Lower leg skin (tissue), 4 donors: ENCODE results near the gene SCT. TPM values are rescaled to one million over a fixed set of nuclear protein-coding genes. Genes with fewer than 3 reads are reported as not detected.

Source experiments
- DNase-seq, 2 donors: peaks; one replicate each; pipeline ENCODE4 v3.0.0-alpha.2; 2019; ENCODE audit warnings: low spot score in 2 of 2
- H3K4me3 ChIP-seq: fragments of 200-600 bp; sonication (generic); 2 replicates; pipeline ENCODE4 v1.5.1; 2017; ENCODE audit warnings: mild to moderate bottlenecking, low read depth; ENCODE audit not compliant: poor library complexity, severe bottlenecking
- CTCF ChIP-seq, 3 donors: fragments of 450-650 bp; IDR thresholded peaks; one replicate each; pipeline ENCODE4 v1.5.1; 2016; ENCODE audit warnings: antibody characterized with exemption in 3 of 3, mild to moderate bottlenecking in 3 of 3, moderate library complexity in 2 of 3
- POLR2A ChIP-seq, 2 donors: fragments of 450-650 bp; IDR thresholded peaks; one replicate each; pipeline ENCODE4 v1.6.1; 2016 to 2017; ENCODE audit warnings: antibody characterized with exemption in 2 of 2, mild to moderate bottlenecking in 1 of 2, moderate library complexity in 1 of 2
- WGBS, 2 donors: methylation state at CpG; one replicate each; pipeline ENCODE4 v1.1.5; 2018; 5-methylcytosine and 5-hydroxymethylcytosine counted together
- intact Hi-C: fragments of 100-400 bp; cut with DNase I; formaldehyde crosslinking; loops from one replicate; pipeline ENCODE4 v1.15.0; 2023; ENCODE audit warnings: low total_unique reads
- total RNA-seq, 4 donors: library from RNA; depleted of rRNA; stranded (reverse); fragments of >200 nt; gene quantifications; one replicate each; pipeline ENCODE4 v1.1.0, GENCODE V29; 2016

SCT gene
- total RNA-seq, 4 donors from 2014 or later, result not detected

DNA sequence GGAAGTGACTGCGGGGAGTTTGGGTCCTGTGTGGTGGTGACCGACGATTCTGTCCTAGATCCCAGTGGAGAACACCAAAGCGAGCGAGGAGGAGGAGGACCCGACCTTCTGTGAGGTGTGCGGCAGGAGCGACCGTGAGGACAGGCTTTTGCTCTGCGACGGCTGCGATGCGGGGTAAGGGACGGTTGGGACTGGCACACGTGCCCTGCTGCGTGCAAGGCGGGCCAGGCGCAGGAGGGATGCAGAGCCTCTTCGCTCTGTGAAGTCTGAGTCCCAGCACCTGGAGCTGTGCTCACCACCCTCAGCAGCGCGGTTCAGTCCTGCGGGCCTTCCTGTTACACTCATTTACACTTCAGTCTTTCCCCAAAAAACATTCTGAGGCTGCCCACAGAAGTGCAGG is 34.5 kb downstream of the SCT start:
- no peak overlapping the region for H3K4me3 ChIP-seq
- TF ChIP-seq CTCF (IDR thresholded peaks at IDR 0.05), result no peak
- no peak for TF ChIP-seq POLR2A (IDR thresholded peaks at IDR 0.05)
- DNase-seq, result no peak
- intact Hi-C loops, result no loop called here
- 94 to 95% methylated on average over 22 of the region's 22 CpGs for WGBS, 2 donors

GRCh38 chr11:590997-591396 is 36.0 kb downstream of the SCT start:
- WGBS, 2 donors, result 80 to 81% methylated on average over 11 of the region's 11 CpGs
- intact Hi-C loops, result no loop called here
- TF ChIP-seq CTCF (IDR thresholded peaks at IDR 0.05) (no peak), POLR2A (IDR thresholded peaks at IDR 0.05) (no peak)
- no peak overlapping the region for H3K4me3 ChIP-seq
- DNase-seq, result no peak

DNA sequence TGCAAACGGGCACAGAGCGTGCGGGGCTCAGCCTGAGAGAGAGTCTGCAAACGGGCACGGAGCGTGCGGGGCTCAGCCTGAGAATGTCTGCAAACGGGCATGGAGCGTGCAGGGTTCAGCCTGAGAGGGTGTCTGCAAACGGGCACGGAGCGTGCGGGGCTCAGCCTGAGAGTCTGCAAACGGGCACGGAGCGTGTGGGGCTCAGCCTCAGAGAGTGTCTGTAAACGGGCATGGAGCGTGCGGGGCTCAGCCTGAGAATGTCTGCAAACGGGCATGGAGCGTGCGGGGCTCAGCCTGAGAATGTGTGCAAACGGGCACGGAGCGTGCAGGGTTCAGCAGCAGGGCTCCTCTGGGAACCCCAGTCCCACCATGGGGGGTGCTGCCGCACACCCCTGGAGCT is 37.2 kb downstream of the SCT start:
- H3K4me3 ChIP-seq, result no peak overlapping the region
- WGBS, 2 donors, result 90 to 92% methylated on average over 25 to 26 of the region's 26 CpGs
- TF ChIP-seq POLR2A (IDR thresholded peaks at IDR 0.05), result no peak
- TF ChIP-seq CTCF (IDR thresholded peaks at IDR 0.05), result no peak
- intact Hi-C loops, result no loop called here
- DNase-seq, result no peak

GRCh38 chr11:587978-588380 is 39.0 kb downstream of the SCT start:
- 78 to 80% methylated on average over 6 of the region's 6 CpGs for WGBS, 2 donors
- no peak for TF ChIP-seq CTCF (IDR thresholded peaks at IDR 0.05)
- no peak for TF ChIP-seq POLR2A (IDR thresholded peaks at IDR 0.05)
- intact Hi-C loops, result no loop called here
- no peak for DNase-seq
- H3K4me3 ChIP-seq, result no peak overlapping the region

GRCh38 chr11:587546-587945 is 39.4 kb downstream of the SCT start:
- TF ChIP-seq POLR2A (IDR thresholded peaks at IDR 0.05), result no peak
- TF ChIP-seq CTCF (IDR thresholded peaks at IDR 0.05), result no peak
- WGBS, 2 donors, result 81 to 89% methylated on average over 8 of the region's 8 CpGs

More at GRCh38 chr11:587546-587945, 39.4 kb downstream of the SCT start:
- DNase-seq, result no peak
- intact Hi-C loops, result no loop called here
- no peak overlapping the region for H3K4me3 ChIP-seq
